Sigmoid colon (tissue), 7 donors: ENCODE results near the gene FAM193A. TPM values are rescaled to one million over a fixed set of nuclear protein-coding genes. Genes with fewer than 3 reads are reported as not detected.

Source experiments
- DNase-seq: peaks from one replicate; pipeline ENCODE4 v3.0.0-alpha.2; 2019
- H3K27ac ChIP-seq, 4 donors: fragments of 200-600 bp; sonication (generic); one replicate each; pipeline ENCODE4 v1.5.1; 2016 to 2019; ENCODE audit warnings: mild to moderate bottlenecking in 1 of 4
- H3K27me3 ChIP-seq, 3 donors: fragments of 200-600 bp; sonication (generic); one replicate each; pipeline ENCODE4 v1.5.1; 2019; ENCODE audit warnings: mild to moderate bottlenecking in 1 of 3
- H3K36me3 ChIP-seq, 4 donors: fragments of 200-600 bp; sonication (generic); one replicate each; pipeline ENCODE4 v1.5.1; 2016 to 2019
- H3K4me1 ChIP-seq, 4 donors: fragments of 200-600 bp; sonication (generic); one replicate each; pipeline ENCODE4 v1.5.1; 2017 to 2019
- H3K4me3 ChIP-seq, 4 donors: fragments of 200-600 bp; sonication (generic); one replicate each; pipeline ENCODE4 v1.5.1; 2017 to 2019; ENCODE audit warnings: mild to moderate bottlenecking in 2 of 4, moderate library complexity in 1 of 4
- H3K9me3 ChIP-seq, 4 donors: fragments of 200-600 bp in 3 of 4; sonication (generic) in 3 of 4; one replicate each; pipeline versions ENCODE4 v1.5.1 to v1.6.1; 2013 to 2019
- EP300 ChIP-seq, 4 donors: sonication (generic); formaldehyde crosslinking; IDR thresholded peaks; one replicate each; pipeline ENCODE4 v1.6.1; 2017; ENCODE audit warnings: antibody characterized with exemption in 4 of 4
- POLR2A ChIP-seq, 2 donors: fragments of 450-650 bp; IDR thresholded peaks; one replicate each; pipeline ENCODE4 v1.6.1; 2016; ENCODE audit warnings: antibody characterized with exemption in 2 of 2, mild to moderate bottlenecking in 2 of 2, moderate library complexity in 2 of 2
- POLR2AphosphoS5 ChIP-seq, 4 donors: sonication (generic); formaldehyde crosslinking; IDR thresholded peaks; one replicate each; pipeline ENCODE4 v1.6.1; 2017; ENCODE audit warnings: antibody characterized with exemption in 4 of 4
- WGBS, 2 donors: extraction: QIAGEN DNeasy Blood & Tissue Kit; methylation state at CpG; one replicate each; pipeline ENCODE4 v1.1.7; 2013; 5-methylcytosine and 5-hydroxymethylcytosine counted together
- intact Hi-C: fragments of 100-400 bp; cut with DNase I; formaldehyde crosslinking; loops from one replicate; pipeline ENCODE4 v1.15.1; 2023
- polyA plus RNA-seq, 3 donors: library from polyadenylated mRNA; stranded (reverse); fragments of 200-250 nt; gene quantifications; one replicate each; pipeline ENCODE4 v1.2.3, GENCODE V29; 2013
- total RNA-seq, 4 donors: library from RNA; depleted of rRNA; stranded (reverse); fragments of >200 nt; gene quantifications; one replicate each; pipeline ENCODE4 v1.1.0, GENCODE V29; 2016
- TF ChIP-seq, protein P1 (sequence below), 4 experiments: fragments of 450-650 bp in 3 of 4; fragments of 200-600 bp in 1 of 4; IDR thresholded peaks; one replicate each; pipeline ENCODE4 v1.5.1; 2016 to 2019; ENCODE audit warnings: antibody characterized with exemption in 4 of 4, mild to moderate bottlenecking in 3 of 4, moderate library complexity in 2 of 4
- donor health status: healthy with polysubstance abuse.
- donor health status: Bipolar disorder and iron deficiency.
- donor health status: healthy.

The FAM193A gene
- total and polyA plus RNA-seq, 7 donors = 6.0 to 32.4 (median 17.4) TPM

DNA sequence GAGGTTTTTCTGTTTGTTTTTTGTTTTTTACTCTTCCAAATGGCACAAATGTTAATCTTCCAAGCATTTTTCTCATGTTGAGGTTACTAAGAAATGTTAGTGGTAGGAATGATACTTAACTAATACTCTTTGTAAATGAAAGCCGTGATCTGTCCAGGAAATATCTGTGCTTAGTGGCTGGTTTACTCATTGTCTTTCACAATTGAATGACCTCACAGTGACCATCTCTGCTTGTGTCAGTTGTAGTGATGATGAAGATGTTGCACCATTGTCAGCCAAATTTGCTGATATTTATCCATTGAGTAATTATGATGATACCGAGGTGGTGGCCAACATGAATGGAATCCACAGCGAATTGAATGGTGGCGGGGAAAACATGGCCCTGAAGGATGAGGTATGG lies 126.2 kb downstream of the FAM193A start:
- no peak overlapping the region for H3K4me3 ChIP-seq
- WGBS, 2 donors = 93 to 94% methylated on average over 4 of the region's 4 CpGs
- H3K36me3 ChIP-seq = peaks cover 5 to 41% (median 21%) of the 10 kb centered on the region in 4 donors
- no peaks in the 10 kb centered on the region for H3K27me3 ChIP-seq
- intact Hi-C loops = no loop called here
- H3K27ac ChIP-seq = peak overlapping the region in 3 of 4 donors; percentile 79 to 84 (median 80)
- TF ChIP-seq, protein P1, sequence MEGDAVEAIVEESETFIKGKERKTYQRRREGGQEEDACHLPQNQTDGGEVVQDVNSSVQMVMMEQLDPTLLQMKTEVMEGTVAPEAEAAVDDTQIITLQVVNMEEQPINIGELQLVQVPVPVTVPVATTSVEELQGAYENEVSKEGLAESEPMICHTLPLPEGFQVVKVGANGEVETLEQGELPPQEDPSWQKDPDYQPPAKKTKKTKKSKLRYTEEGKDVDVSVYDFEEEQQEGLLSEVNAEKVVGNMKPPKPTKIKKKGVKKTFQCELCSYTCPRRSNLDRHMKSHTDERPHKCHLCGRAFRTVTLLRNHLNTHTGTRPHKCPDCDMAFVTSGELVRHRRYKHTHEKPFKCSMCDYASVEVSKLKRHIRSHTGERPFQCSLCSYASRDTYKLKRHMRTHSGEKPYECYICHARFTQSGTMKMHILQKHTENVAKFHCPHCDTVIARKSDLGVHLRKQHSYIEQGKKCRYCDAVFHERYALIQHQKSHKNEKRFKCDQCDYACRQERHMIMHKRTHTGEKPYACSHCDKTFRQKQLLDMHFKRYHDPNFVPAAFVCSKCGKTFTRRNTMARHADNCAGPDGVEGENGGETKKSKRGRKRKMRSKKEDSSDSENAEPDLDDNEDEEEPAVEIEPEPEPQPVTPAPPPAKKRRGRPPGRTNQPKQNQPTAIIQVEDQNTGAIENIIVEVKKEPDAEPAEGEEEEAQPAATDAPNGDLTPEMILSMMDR (IDR thresholded peaks at IDR 0.05) = no peak
- TF ChIP-seq EP300 (IDR thresholded peaks at IDR 0.05) (no peak), POLR2A (IDR thresholded peaks at IDR 0.05) (no peak), POLR2AphosphoS5 (IDR thresholded peaks at IDR 0.05) (no peak)
- no peak for DNase-seq
- H3K9me3 ChIP-seq = no peaks in the 10 kb centered on the region
- peaks cover 0 to 51% (median 42%) of the 10 kb centered on the region in 4 donors for H3K4me1 ChIP-seq

DNA sequence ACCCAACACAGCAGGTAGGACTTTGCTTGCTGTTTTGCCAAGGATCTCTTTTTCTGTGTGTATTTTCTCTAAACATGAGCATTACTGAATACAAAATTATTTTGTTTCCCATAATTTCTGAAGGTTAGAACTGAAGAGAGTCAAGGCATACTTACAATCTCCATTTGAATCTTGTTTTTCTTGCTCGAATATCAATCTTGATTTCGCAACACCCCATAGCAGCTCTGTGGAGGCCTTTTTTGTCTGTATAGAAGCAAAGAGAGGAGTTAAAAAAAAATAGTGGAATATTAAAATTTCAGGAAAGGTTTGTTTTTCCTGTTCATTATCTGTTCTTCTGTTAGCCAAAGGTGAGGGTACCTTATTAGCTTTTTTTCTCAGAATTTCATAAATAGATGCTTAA lies 126.8 kb downstream of the FAM193A start:
- intact Hi-C loops = no loop called here
- no peak for TF ChIP-seq EP300 (IDR thresholded peaks at IDR 0.05)
- WGBS, 2 donors = 92 to 94% methylated on average over 2 of the region's 2 CpGs
- Histone ChIP-seq H3K27ac (peak overlapping the region in 2 of 4 donors; percentile 79 to 84), H3K4me3 (no peak overlapping the region), H3K27me3 (no peaks in the 10 kb centered on the region), H3K36me3 (peaks cover 5 to 34% (median 17%) of the 10 kb centered on the region in 4 donors), H3K9me3 (no peaks in the 10 kb centered on the region), H3K4me1 (peaks cover 0 to 56% (median 47%) of the 10 kb centered on the region in 4 donors)
- DNase-seq = no peak

DNA sequence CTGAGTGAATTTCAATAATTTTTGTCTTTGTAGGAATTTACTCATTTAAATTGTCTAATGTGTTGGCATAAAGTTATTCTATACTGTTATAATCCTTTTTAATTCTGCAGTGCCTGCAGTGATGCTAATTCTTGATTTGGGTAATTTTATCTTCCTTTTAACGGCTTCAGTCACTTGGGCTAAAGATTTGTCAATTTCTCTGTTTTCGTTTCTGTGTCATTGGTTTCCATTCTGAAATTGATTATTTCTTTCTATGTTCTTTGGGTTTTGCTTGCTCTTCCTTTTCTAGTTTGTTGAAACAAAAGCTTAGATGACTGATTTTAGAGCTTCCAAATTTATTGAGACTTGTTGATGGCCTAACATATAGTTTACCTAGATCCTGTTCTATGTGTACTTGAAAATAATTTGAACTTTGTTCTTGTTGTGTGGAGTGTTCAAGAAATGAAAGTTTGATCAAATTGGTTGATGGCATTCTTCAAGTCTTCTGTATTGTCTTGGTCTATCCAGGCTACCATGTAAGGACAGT lies 130.3 kb downstream of the FAM193A start:
- H3K4me1 ChIP-seq = peaks cover 0 to 47% (median 28%) of the 10 kb centered on the region in 4 donors
- 83 to 89% methylated on average over 2 of the region's 2 CpGs for WGBS, 2 donors
- no peak for DNase-seq
- peak overlapping the region in 3 of 4 donors; percentile 57 to 69 (median 58) for H3K27ac ChIP-seq
- no peak overlapping the region for H3K4me3 ChIP-seq
- H3K27me3 ChIP-seq = no peaks in the 10 kb centered on the region
- TF ChIP-seq POLR2A (IDR thresholded peaks at IDR 0.05) (no peak), POLR2AphosphoS5 (IDR thresholded peaks at IDR 0.05) (no peak), EP300 (IDR thresholded peaks at IDR 0.05) (no peak)
- TF ChIP-seq, protein P1 (IDR thresholded peaks at IDR 0.05) = no peak
- no peaks in the 10 kb centered on the region for H3K9me3 ChIP-seq
- H3K36me3 ChIP-seq = peaks cover 1 to 34% (median 9%) of the 10 kb centered on the region in 4 donors
- intact Hi-C loops = no loop called here

DNA sequence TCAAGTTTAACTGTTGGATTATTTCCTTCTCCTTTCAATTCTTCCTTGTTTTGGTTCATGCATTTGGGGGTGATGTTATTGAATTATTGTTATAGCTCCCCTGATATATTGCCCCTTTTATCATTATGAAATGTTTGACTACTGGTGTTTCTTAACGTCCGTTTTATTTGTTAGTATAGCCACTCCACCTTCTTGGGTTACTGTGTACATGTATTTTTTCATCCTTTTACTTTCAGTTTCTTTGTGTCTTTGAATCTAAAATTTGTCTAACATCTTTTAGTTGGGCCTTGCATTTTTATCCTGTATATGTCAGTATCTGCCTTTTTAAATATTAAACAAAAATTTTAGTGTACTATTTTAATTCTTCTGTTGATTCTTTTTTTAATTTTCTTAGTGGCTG lies 131.0 kb downstream of the FAM193A start:
- WGBS, 2 donors = 6 to 19% methylated on average over 2 of the region's 2 CpGs
- H3K27ac ChIP-seq = peak overlapping the region; percentile 16 to 69 (median 58)
- no peak for DNase-seq

DNA sequence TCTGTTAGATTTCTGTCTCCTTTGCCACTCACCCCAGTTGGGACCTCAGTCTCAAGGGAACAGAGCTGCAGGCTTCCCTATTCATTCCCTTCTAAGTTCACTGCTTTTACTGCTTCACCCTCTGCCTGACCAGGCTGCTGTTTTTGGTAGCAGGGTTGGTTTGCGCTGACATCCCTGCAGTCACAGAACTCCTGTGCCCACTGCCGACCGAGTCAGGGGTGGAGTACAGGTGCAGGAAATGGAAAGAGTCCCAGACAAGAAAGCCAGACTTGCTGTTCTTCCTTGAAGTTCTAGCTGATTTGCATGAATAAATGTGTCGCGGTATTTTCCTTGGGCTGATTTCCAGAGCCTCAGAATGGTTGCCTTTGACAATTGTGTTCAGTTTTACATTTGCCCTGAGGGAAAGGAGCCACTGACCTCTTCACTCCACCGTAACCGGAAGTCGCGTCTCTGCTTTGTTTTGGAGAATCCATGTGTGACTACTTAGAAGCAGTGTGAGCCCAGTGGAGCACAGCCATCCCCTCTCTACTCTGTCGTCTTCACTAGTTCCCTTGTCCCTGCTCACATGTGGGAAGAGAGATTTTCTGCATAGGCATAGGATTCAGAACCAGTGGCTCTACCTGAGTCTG lies 134.9 kb downstream of the FAM193A start:
- DNase-seq = no peak
- H3K36me3 ChIP-seq = peaks cover 0 to 43% (median 12%) of the 10 kb centered on the region in 4 donors
- no peak overlapping the region for H3K4me3 ChIP-seq
- H3K4me1 ChIP-seq = peaks cover 0 to 57% (median 31%) of the 10 kb centered on the region in 4 donors
- H3K27ac ChIP-seq = no peak overlapping the region
- WGBS, 2 donors = 80 to 88% methylated on average over 10 of the region's 10 CpGs
- intact Hi-C loops = no loop called here
- H3K27me3 ChIP-seq = no peaks in the 10 kb centered on the region
- no peaks in the 10 kb centered on the region for H3K9me3 ChIP-seq
- TF ChIP-seq POLR2AphosphoS5 (IDR thresholded peaks at IDR 0.05) (no peak), POLR2A (IDR thresholded peaks at IDR 0.05) (no peak), EP300 (IDR thresholded peaks at IDR 0.05) (no peak)
- TF ChIP-seq, protein P1 (IDR thresholded peaks at IDR 0.05) = no peak

More for the DNA sequence above, 131.0 kb downstream of the FAM193A start:
- Histone ChIP-seq H3K36me3 (peaks cover 8 to 40% (median 13%) of the 10 kb centered on the region in 4 donors), H3K4me1 (peaks cover 0 to 53% (median 30%) of the 10 kb centered on the region in 4 donors), H3K27me3 (no peaks in the 10 kb centered on the region), H3K4me3 (peak overlapping the region in 1 of 4 donors; percentile 7), H3K9me3 (no peaks in the 10 kb centered on the region)
- no peak for TF ChIP-seq EP300 (IDR thresholded peaks at IDR 0.05)
- TF ChIP-seq, protein P1 (IDR thresholded peaks at IDR 0.05) = no peak
- TF ChIP-seq POLR2A (IDR thresholded peaks at IDR 0.05) = no peak
- intact Hi-C loops = no loop called here
